ENCODE results near the gene PIP5K1A. TPM values are rescaled to one million over a fixed set of nuclear protein-coding genes. Genes with fewer than 3 reads are reported as not detected.

The PIP5K1A gene
- total and polyA plus RNA-seq, 9 of the 15 experiments (the other 6 are each of a cell fraction or from before 2014, with no cell fraction given): 1.9 to 42.4 (median 18.8) TPM

DNA sequence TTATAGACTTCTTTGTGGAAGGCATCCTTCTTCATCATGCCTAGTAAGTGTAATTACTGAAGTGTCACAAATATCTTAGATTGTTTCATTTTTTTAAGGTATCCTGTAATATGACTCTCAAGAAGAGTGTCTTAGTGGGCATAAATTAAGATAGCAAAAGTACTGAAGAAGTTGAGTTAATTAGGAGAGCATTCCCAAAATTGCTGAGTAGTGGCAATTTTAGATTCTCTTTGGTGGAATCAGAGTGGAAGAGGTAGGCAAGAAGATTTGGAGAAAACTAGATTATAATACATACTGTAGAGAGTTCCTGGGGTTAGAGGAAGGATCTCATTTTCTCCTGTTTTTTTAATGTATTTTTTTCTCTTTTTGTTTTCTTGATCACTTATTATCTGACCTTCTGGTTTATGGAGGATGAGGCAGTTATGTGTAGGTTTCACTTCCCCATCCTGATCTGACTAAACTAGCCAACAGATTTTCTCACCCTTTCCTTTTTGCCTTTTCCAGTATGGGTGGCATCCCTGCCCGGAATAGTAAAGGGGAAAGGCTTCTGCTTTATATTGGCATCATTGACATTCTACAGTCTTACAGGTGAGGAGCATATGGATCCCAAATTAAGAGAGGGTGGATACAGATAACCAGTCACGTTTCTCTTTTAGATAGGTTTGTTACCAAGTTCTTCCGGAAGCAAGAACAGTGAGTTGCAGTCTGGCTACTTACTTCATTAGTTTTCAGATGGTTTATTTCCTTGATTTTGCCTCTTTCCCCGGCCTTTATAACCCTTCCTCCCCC lies 39.5 kb downstream of the PIP5K1A start (continued):
- TF ChIP-seq, protein P1, sequence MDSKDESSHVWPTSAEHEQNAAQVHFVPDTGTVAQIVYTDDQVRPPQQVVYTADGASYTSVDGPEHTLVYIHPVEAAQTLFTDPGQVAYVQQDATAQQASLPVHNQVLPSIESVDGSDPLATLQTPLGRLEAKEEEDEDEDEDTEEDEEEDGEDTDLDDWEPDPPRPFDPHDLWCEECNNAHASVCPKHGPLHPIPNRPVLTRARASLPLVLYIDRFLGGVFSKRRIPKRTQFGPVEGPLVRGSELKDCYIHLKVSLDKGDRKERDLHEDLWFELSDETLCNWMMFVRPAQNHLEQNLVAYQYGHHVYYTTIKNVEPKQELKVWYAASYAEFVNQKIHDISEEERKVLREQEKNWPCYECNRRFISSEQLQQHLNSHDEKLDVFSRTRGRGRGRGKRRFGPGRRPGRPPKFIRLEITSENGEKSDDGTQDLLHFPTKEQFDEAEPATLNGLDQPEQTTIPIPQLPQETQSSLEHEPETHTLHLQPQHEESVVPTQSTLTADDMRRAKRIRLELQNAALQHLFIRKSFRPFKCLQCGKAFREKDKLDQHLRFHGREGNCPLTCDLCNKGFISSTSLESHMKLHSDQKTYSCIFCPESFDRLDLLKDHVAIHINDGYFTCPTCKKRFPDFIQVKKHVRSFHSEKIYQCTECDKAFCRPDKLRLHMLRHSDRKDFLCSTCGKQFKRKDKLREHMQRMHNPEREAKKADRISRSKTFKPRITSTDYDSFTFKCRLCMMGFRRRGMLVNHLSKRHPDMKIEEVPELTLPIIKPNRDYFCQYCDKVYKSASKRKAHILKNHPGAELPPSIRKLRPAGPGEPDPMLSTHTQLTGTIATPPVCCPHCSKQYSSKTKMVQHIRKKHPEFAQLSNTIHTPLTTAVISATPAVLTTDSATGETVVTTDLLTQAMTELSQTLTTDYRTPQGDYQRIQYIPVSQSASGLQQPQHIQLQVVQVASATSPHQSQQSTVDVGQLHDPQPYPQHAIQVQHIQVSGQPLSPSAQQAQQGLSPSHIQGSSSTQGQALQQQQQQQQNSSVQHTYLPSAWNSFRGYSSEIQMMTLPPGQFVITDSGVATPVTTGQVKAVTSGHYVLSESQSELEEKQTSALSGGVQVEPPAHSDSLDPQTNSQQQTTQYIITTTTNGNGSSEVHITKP (IDR thresholded peaks at IDR 0.05; ENCODE audit: partially characterized antibody): peak; percentile 54
- TF ChIP-seq HCFC1 (IDR thresholded peaks at IDR 0.05; ENCODE audit: low read depth, low read length) (no peak), MYC (IDR thresholded peaks at IDR 0.05; ENCODE audit: low read depth, low read length) (no peak), MYC (CRISPR knock-in tag; IDR thresholded peaks at IDR 0.05; ENCODE audit: borderline replicate concordance, low read depth) (no peak), MAFF (IDR thresholded peaks at IDR 0.05; ENCODE audit: low read length) (peak; percentile 65), RBM17 (IDR thresholded peaks at IDR 0.05; ENCODE audit: borderline replicate concordance, low read depth, low read length) (no peak)
- TF ChIP-seq, protein P2, sequence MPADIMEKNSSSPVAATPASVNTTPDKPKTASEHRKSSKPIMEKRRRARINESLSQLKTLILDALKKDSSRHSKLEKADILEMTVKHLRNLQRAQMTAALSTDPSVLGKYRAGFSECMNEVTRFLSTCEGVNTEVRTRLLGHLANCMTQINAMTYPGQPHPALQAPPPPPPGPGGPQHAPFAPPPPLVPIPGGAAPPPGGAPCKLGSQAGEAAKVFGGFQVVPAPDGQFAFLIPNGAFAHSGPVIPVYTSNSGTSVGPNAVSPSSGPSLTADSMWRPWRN (IDR thresholded peaks at IDR 0.05; ENCODE audit: low read depth): no peak

Data from K562 (cell line).